Measurements from ENCODE around the gene CD46. TPM values are rescaled to one million over a fixed set of nuclear protein-coding genes. Genes with fewer than 3 reads are reported as not detected.

The CD46 gene
- total and polyA plus RNA-seq, 11 donors: 40.6 to 133 (median 93.9) TPM

DNA sequence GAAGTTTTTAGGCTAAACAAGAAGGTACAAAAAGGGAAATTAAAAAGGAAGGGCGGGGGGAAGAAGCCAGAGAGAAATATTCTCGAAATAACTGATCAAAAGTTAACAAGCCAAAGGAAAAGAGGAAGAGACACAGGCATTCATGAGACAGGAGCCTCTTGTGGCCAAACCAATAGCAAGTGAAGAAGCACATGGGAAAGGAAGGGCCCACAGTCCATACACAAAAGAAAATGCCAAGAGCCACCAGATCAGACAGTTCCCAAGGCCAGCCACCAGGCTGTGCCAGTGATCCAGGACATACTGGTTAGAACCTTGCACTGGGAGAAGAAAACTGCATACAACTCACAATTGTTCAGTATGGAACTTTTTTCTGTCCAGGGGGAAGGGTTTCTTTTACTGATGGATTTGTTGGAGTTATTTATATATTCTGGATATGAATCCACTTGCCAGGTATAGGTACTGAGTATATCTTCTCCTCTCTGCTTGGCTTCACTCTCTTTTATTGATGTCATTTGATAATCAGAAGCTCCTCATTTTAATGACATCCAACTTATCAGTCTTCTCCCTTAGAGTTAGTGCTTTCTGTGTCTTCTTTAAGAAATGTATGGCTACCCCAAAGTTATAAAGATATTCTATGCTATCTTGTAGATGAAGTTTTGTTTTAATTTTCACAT, 76.8 kb downstream of the CD46 start:
- Histone ChIP-seq H3K4me1 (peaks cover 13 to 98% (median 85%) of the 10 kb centered on the region in 12 donors), H3K4me3 (no peak overlapping the region), H3K27ac (peak overlapping the region in 11 of 12 donors; percentile 15 to 100 (median 97)), H3K9me3 (no peaks in the 10 kb centered on the region), H3K36me3 (no peaks in the 10 kb centered on the region), H3K27me3 (no peaks in the 10 kb centered on the region)
- WGBS, 4 donors: 38 to 66% (median 50%) methylated on average over 2 of the region's 2 CpGs
- peak in 1 of 2 donors; percentile 12 for TF ChIP-seq POLR2A (IDR thresholded peaks at IDR 0.05)
- TF ChIP-seq, protein P1, sequence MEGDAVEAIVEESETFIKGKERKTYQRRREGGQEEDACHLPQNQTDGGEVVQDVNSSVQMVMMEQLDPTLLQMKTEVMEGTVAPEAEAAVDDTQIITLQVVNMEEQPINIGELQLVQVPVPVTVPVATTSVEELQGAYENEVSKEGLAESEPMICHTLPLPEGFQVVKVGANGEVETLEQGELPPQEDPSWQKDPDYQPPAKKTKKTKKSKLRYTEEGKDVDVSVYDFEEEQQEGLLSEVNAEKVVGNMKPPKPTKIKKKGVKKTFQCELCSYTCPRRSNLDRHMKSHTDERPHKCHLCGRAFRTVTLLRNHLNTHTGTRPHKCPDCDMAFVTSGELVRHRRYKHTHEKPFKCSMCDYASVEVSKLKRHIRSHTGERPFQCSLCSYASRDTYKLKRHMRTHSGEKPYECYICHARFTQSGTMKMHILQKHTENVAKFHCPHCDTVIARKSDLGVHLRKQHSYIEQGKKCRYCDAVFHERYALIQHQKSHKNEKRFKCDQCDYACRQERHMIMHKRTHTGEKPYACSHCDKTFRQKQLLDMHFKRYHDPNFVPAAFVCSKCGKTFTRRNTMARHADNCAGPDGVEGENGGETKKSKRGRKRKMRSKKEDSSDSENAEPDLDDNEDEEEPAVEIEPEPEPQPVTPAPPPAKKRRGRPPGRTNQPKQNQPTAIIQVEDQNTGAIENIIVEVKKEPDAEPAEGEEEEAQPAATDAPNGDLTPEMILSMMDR (IDR thresholded peaks at IDR 0.05): peak; percentile 77 to 95 (median 88)
- DNase-seq: peak; percentile 79 to 85 (median 81)
- ATAC-seq: peak; percentile 26 to 61 (median 58)
- intact Hi-C loops (cut with DNase I): loop anchor here (1.0 to 10.0 kb wide), 6 partner anchors 38 to 136 kb away; no protein-coding TSS in a partner anchor

DNA sequence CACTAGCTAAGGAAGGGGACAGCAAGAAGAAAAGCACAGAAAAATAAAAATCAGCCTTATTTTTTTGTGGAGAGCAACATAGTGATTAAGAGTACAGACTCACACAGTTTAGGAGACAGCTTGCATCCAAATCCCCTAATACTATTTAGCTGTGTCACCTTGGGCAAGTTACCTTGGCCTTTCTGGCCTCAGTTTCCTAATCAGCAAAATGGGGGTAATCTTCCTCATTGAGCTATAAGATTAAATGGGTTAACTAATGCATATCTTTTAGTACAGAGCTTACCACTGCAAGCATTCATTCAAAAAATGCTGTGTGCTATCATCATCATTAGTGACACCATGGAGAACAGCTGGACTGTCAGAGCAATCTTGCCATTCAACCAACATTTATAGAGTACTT, 77.7 kb downstream of the CD46 start:
- ATAC-seq (no peak), DNase-seq (no peak)
- peak overlapping the region in 8 of 12 donors; percentile 17 to 99 (median 90) for H3K27ac ChIP-seq
- intact Hi-C loops (cut with DNase I): loop anchor here in 8 of 10 donors (2.0 to 10.0 kb wide), 4 partner anchors 37 to 135 kb away; no protein-coding TSS in a partner anchor
- no peaks in the 10 kb centered on the region for H3K36me3 ChIP-seq
- H3K9me3 ChIP-seq: no peaks in the 10 kb centered on the region
- TF ChIP-seq, protein P1 (IDR thresholded peaks at IDR 0.05): no peak
- no peak for TF ChIP-seq POLR2A (IDR thresholded peaks at IDR 0.05)
- H3K4me3 ChIP-seq: no peak overlapping the region
- no peaks in the 10 kb centered on the region for H3K27me3 ChIP-seq
- peaks cover 13 to 98% (median 88%) of the 10 kb centered on the region in 12 donors for H3K4me1 ChIP-seq

DNA sequence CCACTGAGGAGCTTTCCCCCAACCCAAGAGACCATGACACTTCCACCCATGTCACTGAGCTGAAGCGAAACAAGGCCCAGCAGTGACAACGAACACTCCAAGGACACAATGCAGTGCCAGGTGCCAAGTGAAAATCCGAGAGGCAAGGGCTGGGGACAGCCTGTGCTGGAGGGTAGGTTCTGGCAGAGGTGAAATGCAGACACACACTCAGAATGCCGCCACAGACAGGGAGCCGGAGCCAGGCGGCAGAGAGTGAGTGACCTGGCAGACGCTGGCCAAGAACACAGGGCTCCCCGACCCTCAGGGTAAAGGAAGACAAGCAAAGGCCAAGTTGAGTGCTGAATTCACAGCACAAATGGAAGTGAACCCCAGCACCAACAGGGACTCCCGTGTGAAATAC, 78.9 kb downstream of the CD46 start:
- peak; percentile 78 to 81 (median 78) for ATAC-seq
- intact Hi-C loops (cut with DNase I): loop anchor here in 3 of 10 donors (1.0 to 5.0 kb wide), 2 partner anchors 39 to 132 kb away; no protein-coding TSS in a partner anchor

More for the DNA sequence above, 78.9 kb downstream of the CD46 start:
- peak in 3 of 5 donors; percentile 72 to 88 (median 84) for DNase-seq
- Histone ChIP-seq H3K27me3 (no peaks in the 10 kb centered on the region), H3K36me3 (peaks cover 0 to 5% (median 0%) of the 10 kb centered on the region in 9 donors), H3K4me3 (no peak overlapping the region), H3K9me3 (no peaks in the 10 kb centered on the region), H3K27ac (peak overlapping the region; percentile 74 to 98 (median 83)), H3K4me1 (peaks cover 13 to 98% (median 84%) of the 10 kb centered on the region in 12 donors)
- TF ChIP-seq POLR2A (IDR thresholded peaks at IDR 0.05): no peak
- TF ChIP-seq, protein P1 (IDR thresholded peaks at IDR 0.05): no peak
- WGBS, 4 donors: 51 to 65% (median 57%) methylated on average over 9 of the region's 9 CpGs

Data from heart left ventricle (tissue), 16 donors.